GM23338 (cell line): ENCODE data around the gene LRRC28. TPM values are rescaled to one million over a fixed set of nuclear protein-coding genes. Genes with fewer than 3 reads are reported as not detected.

Experiments used
- ATAC-seq: fragments of 200-7000 bp; cut with Tn5 transposase; 3 replicates; pipeline ENCODE4 v1.9.1; 2020
- DNase-seq: peaks from one replicate; pipeline ENCODE4 v3.0.0-alpha.2; 2015; ENCODE audit warnings: low spot score
- H2AFZ ChIP-seq: fragments of 200-600 bp; sonication (generic); 2 replicates; pipeline ENCODE4 v1.8.0; 2016; ENCODE audit warnings: antibody characterized with exemption, mild to moderate bottlenecking, moderate library complexity
- H3F3A ChIP-seq: fragments of 200-600 bp; sonication (generic); replicated peaks from 2 replicates; pipeline ENCODE4 v1.8.0; 2017; ENCODE audit warnings: antibody characterized with exemption, mixed run types, low read depth
- H3K27ac ChIP-seq: fragments of 200-600 bp; sonication (generic); 2 replicates; pipeline ENCODE4 v1.6.1; 2016; ENCODE audit warnings: low read depth
- H3K27me3 ChIP-seq: fragments of 200-600 bp; sonication (generic); 2 replicates; pipeline ENCODE4 v1.8.0; 2016; ENCODE audit warnings: mild to moderate bottlenecking, mixed run types, moderate library complexity; ENCODE audit not compliant: insufficient read depth
- H3K36me3 ChIP-seq: fragments of 200-600 bp; sonication (generic); 2 replicates; pipeline ENCODE4 v1.8.0; 2016; ENCODE audit warnings: mild to moderate bottlenecking; ENCODE audit not compliant: insufficient read depth
- H3K4me1 ChIP-seq: fragments of 200-600 bp; sonication (generic); 2 replicates; pipeline ENCODE4 v1.8.0; 2016; ENCODE audit warnings: mild to moderate bottlenecking, moderate library complexity; ENCODE audit not compliant: insufficient read depth
- H3K4me2 ChIP-seq: fragments of 200-600 bp; sonication (generic); 2 replicates; pipeline ENCODE4 v1.7.1; 2017; ENCODE audit warnings: mixed run types
- H3K4me3 ChIP-seq: fragments of 200-600 bp; sonication (generic); 2 replicates; pipeline ENCODE4 v1.6.1; 2016; ENCODE audit warnings: mixed run types
- H3K79me2 ChIP-seq: fragments of 200-600 bp; sonication (generic); replicated peaks from 2 replicates; pipeline ENCODE4 v1.8.0; 2017; ENCODE audit warnings: mild to moderate bottlenecking; ENCODE audit not compliant: insufficient read depth
- H3K9me2 ChIP-seq: fragments of 200-600 bp; sonication (generic); 2 replicates; pipeline ENCODE4 v1.8.0; 2017; ENCODE audit not compliant: insufficient read depth
- H4K20me1 ChIP-seq: fragments of 200-600 bp; sonication (generic); replicated peaks from 2 replicates; pipeline ENCODE4 v1.8.0; 2017; ENCODE audit warnings: mild to moderate bottlenecking; ENCODE audit not compliant: insufficient read depth
- H3K27ac Mint-ChIP-seq: 2 replicates; pipeline ENCODE4 v1.8.0; 2020; ENCODE audit warnings: inconsistent platforms, mild to moderate bottlenecking, moderate library complexity, mixed read lengths
- H3K27me3 Mint-ChIP-seq: 3 replicates; pipeline ENCODE4 v1.8.0; 2022; ENCODE audit warnings: low read depth, mild to moderate bottlenecking, moderate library complexity, mixed read lengths, inconsistent platforms; ENCODE audit not compliant: insufficient read depth, poor library complexity
- H3K36me3 Mint-ChIP-seq: 3 replicates; pipeline ENCODE4 v1.8.0; 2021; ENCODE audit warnings: low read depth, mild to moderate bottlenecking, inconsistent platforms, moderate library complexity, mixed read lengths
- H3K4me1 Mint-ChIP-seq: 3 replicates; pipeline ENCODE4 v1.8.0; 2020; ENCODE audit warnings: mild to moderate bottlenecking, inconsistent platforms, mixed read lengths
- H3K4me3 Mint-ChIP-seq: 3 replicates; pipeline ENCODE4 v1.8.0; 2021; ENCODE audit warnings: moderate library complexity, mild to moderate bottlenecking, inconsistent platforms, mixed read lengths
- H3K9me3 Mint-ChIP-seq: 3 replicates; pipeline ENCODE4 v1.8.0; 2020; ENCODE audit warnings: moderate library complexity, mild to moderate bottlenecking, inconsistent platforms, mixed read lengths
- CREB1 ChIP-seq: fragments of 250-450 bp; sonication (Bioruptor Pico); IDR thresholded peaks from 2 replicates; pipeline ENCODE4 v1.5.0; 2020; ENCODE audit warnings: low read depth, mild to moderate bottlenecking, moderate library complexity
- EZH2 ChIP-seq: fragments of 200-600 bp; sonication (generic); IDR thresholded peaks from one replicate; pipeline ENCODE4 v1.8.0; 2017; ENCODE audit warnings: antibody characterized with exemption, mild to moderate bottlenecking, low read depth; ENCODE audit not compliant: unreplicated experiment
- EZH2phosphoT487 ChIP-seq: fragments of 200-600 bp; sonication (generic); IDR thresholded peaks from one replicate; pipeline ENCODE4 v1.8.1; 2018; ENCODE audit warnings: antibody characterized with exemption; ENCODE audit not compliant: unreplicated experiment
- JUNB ChIP-seq: IDR thresholded peaks from one replicate; pipeline ENCODE4 v1.6.1; 2016; ENCODE audit warnings: antibody characterized with exemption; ENCODE audit not compliant: unreplicated experiment
- NANOG ChIP-seq: IDR thresholded peaks from 2 replicates; pipeline ENCODE4 v1.6.1; 2016; ENCODE audit warnings: antibody characterized with exemption, borderline replicate concordance
- POLR2AphosphoS5 ChIP-seq: IDR thresholded peaks from 2 replicates; pipeline ENCODE4 v1.6.1; 2016; ENCODE audit warnings: antibody characterized with exemption, low read depth
- STAT1 ChIP-seq: IDR thresholded peaks from one replicate; pipeline ENCODE4 v1.6.1; 2016; ENCODE audit warnings: antibody characterized with exemption; ENCODE audit not compliant: unreplicated experiment
- ZNF114 ChIP-seq: fragments of 250-450 bp; sonication (Bioruptor Pico); IDR thresholded peaks from 2 replicates; pipeline ENCODE4 v1.5.0; 2020; ENCODE audit warnings: mild to moderate bottlenecking, moderate library complexity
- ZNF331 ChIP-seq: fragments of 250-450 bp; sonication (Bioruptor Pico); IDR thresholded peaks from 2 replicates; pipeline ENCODE4 v1.5.0; 2020; ENCODE audit warnings: low read depth, mild to moderate bottlenecking, moderate library complexity
- polyA plus RNA-seq: library from polyadenylated mRNA; unstranded; fragments of >200 nt; fragmentation: Nextera tagmentation; extraction: Ambion mirVana; gene quantifications from 2 replicates; pipeline ENCODE4 v1.2.1, GENCODE V29; 2016
- total RNA-seq: library from RNA; depleted of rRNA; stranded (reverse); fragments of >200 nt; shearing (Covaris generic); gene quantifications from 2 replicates; pipeline ENCODE4 v1.2.3, GENCODE V29; 2014
- TF ChIP-seq, protein P1 (sequence below), 2 experiments: fragments of 200-600 bp in 1 of 2; sonication (generic) in 1 of 2; conservative IDR thresholded peaks; 2 replicates each; pipeline versions ENCODE4 v1.5.1 to v1.6.1; 2016 to 2017; ENCODE audit warnings: antibody characterized with exemption in 2 of 2, low read depth in 2 of 2, mild to moderate bottlenecking in 2 of 2, moderate library complexity in 1 of 2
- TF ChIP-seq, protein P2 (sequence below): IDR thresholded peaks from one replicate; pipeline ENCODE4 v1.6.1; 2018; ENCODE audit warnings: antibody characterized with exemption; ENCODE audit not compliant: unreplicated experiment
- TF ChIP-seq, protein P3 (sequence below): IDR thresholded peaks from 2 replicates; pipeline ENCODE4 v1.6.1; 2016; ENCODE audit warnings: antibody characterized with exemption

The LRRC28 gene
- total and polyA plus RNA-seq, 2 experiments from 2014 or later, result 12.9 to 28.4 TPM

DNA sequence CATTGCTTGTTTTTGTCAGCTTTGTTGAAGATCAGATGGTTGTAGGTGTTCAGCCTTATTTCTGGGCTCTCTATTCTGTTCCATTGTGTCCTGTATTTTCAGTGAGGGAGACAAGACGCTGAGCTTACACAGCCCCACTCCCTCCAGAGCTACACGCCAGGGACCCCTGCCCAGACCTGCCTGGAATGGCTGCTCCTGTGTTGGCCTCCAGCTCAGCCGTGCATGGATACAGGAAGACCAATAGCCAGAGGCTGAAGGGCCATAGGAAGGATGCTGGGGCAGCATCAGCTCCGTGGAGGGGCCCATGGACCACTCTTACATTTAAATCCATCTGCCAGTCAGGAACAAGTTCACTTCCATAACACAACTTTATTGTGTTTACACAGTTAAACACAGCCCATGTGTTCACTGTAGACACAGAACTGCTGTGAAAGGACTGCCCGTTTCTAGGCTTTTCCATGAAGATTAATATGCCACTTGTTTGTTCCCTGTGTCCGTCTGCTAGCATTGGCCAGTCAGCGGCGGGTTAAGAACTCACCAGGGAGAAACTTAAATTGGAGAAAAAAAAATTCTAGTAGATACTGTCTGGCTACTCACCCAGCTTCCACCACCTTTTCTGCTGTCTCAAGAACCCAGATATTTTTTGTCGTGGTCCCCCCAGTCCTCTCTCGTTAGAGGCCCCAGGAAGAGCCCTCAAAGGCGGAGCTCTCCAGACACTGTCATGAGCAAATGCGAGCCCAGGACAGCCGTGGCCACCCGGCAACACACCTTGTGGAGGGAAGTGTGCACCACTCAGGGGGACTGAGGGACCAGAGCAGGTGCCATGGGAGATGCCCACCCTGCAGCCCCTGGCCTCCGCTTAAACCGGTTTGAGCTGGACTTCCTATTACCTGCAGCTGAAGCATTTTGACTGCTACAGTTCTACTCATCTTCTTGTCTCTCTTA, 172.2 kb downstream of the LRRC28 start:
- Histone ChIP-seq H3K79me2 (no peaks in the 10 kb centered on the region), H3K4me1 (no peaks in the 10 kb centered on the region), H3K27me3 (no peaks in the 10 kb centered on the region), H3K4me2 (no peak overlapping the region), H4K20me1 (no peaks in the 10 kb centered on the region), H3K9me2 (no peaks in the 10 kb centered on the region), H3K27ac (no peak overlapping the region), H3K36me3 (no peaks in the 10 kb centered on the region), H3F3A (no peaks in the 10 kb centered on the region), H3K4me3 (no peak overlapping the region), H2AFZ (no peak overlapping the region)
- Mint-ChIP-seq H3K4me1 (peaks cover 8% of the 10 kb centered on the region; the same call in 2 of the 3 replicates), H3K4me3 (no peak overlapping the region), H3K36me3 (peaks cover 2% of the 10 kb centered on the region; the same call in 1 of the 3 replicates), H3K27ac (no peak overlapping the region), H3K27me3 (no peaks in the 10 kb centered on the region), H3K9me3 (peaks cover 2% of the 10 kb centered on the region; the same call in 1 of the 3 replicates)
- TF ChIP-seq JUNB (no peak), EZH2 (no peak), POLR2AphosphoS5 (no peak), CREB1 (CRISPR knock-in tag) (no peak), NANOG (no peak), EZH2phosphoT487 (no peak), ZNF331 (CRISPR knock-in tag) (no peak)
- TF ChIP-seq, protein P1, sequence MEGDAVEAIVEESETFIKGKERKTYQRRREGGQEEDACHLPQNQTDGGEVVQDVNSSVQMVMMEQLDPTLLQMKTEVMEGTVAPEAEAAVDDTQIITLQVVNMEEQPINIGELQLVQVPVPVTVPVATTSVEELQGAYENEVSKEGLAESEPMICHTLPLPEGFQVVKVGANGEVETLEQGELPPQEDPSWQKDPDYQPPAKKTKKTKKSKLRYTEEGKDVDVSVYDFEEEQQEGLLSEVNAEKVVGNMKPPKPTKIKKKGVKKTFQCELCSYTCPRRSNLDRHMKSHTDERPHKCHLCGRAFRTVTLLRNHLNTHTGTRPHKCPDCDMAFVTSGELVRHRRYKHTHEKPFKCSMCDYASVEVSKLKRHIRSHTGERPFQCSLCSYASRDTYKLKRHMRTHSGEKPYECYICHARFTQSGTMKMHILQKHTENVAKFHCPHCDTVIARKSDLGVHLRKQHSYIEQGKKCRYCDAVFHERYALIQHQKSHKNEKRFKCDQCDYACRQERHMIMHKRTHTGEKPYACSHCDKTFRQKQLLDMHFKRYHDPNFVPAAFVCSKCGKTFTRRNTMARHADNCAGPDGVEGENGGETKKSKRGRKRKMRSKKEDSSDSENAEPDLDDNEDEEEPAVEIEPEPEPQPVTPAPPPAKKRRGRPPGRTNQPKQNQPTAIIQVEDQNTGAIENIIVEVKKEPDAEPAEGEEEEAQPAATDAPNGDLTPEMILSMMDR (conservative IDR thresholded peaks at IDR 0.05; ENCODE audit: low read depth in 2 of 2), result no peak
- DNase-seq (no peak), ATAC-seq (no peak)

DNA sequence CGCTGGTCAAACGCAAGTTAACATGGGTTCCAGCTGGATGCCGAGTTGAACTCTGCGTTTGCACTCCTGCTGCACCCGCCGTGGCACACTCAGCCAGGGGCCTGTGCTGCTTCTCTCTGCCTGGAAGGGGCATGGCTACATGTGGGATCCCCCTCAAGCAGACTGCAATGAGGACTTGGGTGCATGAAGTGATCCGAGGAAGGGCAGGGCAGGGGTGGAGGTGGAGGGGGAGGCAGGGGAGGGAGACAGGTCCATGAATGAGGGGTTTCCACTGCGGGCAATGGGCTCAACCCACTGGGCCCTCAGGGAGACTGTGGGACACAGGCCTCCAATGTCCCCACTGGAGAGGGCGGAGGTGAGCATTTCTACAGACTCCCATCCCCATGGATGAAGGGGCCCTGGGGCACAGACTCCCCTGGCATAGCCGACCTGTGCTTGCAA, 172.9 kb downstream of the LRRC28 start:
- Mint-ChIP-seq H3K9me3 (no peaks in the 10 kb centered on the region; the same call in 2 of the 3 replicates), H3K4me1 (peaks cover 8% of the 10 kb centered on the region; the same call in 2 of the 3 replicates), H3K27me3 (no peaks in the 10 kb centered on the region), H3K4me3 (no peak overlapping the region), H3K36me3 (no peaks in the 10 kb centered on the region; the same call in 2 of the 3 replicates), H3K27ac (no peak overlapping the region)
- Histone ChIP-seq H3F3A (no peaks in the 10 kb centered on the region), H3K4me2 (no peak overlapping the region), H4K20me1 (no peaks in the 10 kb centered on the region), H3K4me1 (no peaks in the 10 kb centered on the region), H3K9me2 (no peaks in the 10 kb centered on the region), H3K27me3 (no peaks in the 10 kb centered on the region), H3K4me3 (no peak overlapping the region), H3K36me3 (no peaks in the 10 kb centered on the region), H3K79me2 (no peaks in the 10 kb centered on the region), H2AFZ (no peak overlapping the region), H3K27ac (no peak overlapping the region)
- DNase-seq (no peak), ATAC-seq (no peak)
- TF ChIP-seq EZH2phosphoT487 (no peak), NANOG (no peak), JUNB (no peak), EZH2 (no peak), ZNF331 (CRISPR knock-in tag) (no peak), POLR2AphosphoS5 (no peak), CREB1 (CRISPR knock-in tag) (no peak), ZNF114 (CRISPR knock-in tag) (no peak), STAT1 (no peak)
- TF ChIP-seq, protein P1 (conservative IDR thresholded peaks at IDR 0.05; ENCODE audit: low read depth in 2 of 2), result no peak
- TF ChIP-seq, protein P2, sequence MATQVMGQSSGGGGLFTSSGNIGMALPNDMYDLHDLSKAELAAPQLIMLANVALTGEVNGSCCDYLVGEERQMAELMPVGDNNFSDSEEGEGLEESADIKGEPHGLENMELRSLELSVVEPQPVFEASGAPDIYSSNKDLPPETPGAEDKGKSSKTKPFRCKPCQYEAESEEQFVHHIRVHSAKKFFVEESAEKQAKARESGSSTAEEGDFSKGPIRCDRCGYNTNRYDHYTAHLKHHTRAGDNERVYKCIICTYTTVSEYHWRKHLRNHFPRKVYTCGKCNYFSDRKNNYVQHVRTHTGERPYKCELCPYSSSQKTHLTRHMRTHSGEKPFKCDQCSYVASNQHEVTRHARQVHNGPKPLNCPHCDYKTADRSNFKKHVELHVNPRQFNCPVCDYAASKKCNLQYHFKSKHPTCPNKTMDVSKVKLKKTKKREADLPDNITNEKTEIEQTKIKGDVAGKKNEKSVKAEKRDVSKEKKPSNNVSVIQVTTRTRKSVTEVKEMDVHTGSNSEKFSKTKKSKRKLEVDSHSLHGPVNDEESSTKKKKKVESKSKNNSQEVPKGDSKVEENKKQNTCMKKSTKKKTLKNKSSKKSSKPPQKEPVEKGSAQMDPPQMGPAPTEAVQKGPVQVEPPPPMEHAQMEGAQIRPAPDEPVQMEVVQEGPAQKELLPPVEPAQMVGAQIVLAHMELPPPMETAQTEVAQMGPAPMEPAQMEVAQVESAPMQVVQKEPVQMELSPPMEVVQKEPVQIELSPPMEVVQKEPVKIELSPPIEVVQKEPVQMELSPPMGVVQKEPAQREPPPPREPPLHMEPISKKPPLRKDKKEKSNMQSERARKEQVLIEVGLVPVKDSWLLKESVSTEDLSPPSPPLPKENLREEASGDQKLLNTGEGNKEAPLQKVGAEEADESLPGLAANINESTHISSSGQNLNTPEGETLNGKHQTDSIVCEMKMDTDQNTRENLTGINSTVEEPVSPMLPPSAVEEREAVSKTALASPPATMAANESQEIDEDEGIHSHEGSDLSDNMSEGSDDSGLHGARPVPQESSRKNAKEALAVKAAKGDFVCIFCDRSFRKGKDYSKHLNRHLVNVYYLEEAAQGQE, result no peak
- TF ChIP-seq, protein P3, sequence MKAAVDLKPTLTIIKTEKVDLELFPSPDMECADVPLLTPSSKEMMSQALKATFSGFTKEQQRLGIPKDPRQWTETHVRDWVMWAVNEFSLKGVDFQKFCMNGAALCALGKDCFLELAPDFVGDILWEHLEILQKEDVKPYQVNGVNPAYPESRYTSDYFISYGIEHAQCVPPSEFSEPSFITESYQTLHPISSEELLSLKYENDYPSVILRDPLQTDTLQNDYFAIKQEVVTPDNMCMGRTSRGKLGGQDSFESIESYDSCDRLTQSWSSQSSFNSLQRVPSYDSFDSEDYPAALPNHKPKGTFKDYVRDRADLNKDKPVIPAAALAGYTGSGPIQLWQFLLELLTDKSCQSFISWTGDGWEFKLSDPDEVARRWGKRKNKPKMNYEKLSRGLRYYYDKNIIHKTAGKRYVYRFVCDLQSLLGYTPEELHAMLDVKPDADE, result no peak
